K562 (cell line): ENCODE data around the gene ADAM8. TPM values are rescaled to one million over a fixed set of nuclear protein-coding genes. Genes with fewer than 3 reads are reported as not detected.

ENCODE experiments used
- ATAC-seq: fragments of 200-7000 bp; cut with Tn5 transposase; 3 replicates; pipeline ENCODE4 v1.9.1; 2020; ENCODE audit warnings: moderate library complexity
- BruUV-seq: library from RNA; stranded (reverse); fragments of 400-500 nt; replicated peaks from 2 replicates; lab custom pipeline; 2021; lab: Mats Ljungman, UMichigan
- CTCF ChIA-PET: fragments of 300-600 bp; formaldehyde crosslinking; extraction: SDS; loops from one replicate; lab custom pipeline; 2021; ENCODE audit warnings: low intra/inter-chr PET ratio; lab: Yijun Ruan, JAX
- POLR2A ChIA-PET: fragments of 300-600, 350-650 bp; sonication (Branson Sonifier 250); formaldehyde crosslinking; extraction: SDS; loops from one replicate; lab custom pipeline; 2021; ENCODE audit warnings: antibody characterized with exemption, inconsistent platforms; lab: Yijun Ruan, JAX
- DNase-seq, 4 experiments: peaks; one replicate each; pipeline versions ENCODE4 v3.0.0 to v3.0.0-alpha.2; 2011 to 2018; ENCODE audit warnings: low spot score in 3 of 4, mixed read lengths in 3 of 4; ENCODE audit errors: extremely low read depth in 1 of 4
- FAIRE-seq: peaks from 2 replicates; lab custom pipeline; 2011; peaks lifted over from hg19 to GRCh38; lab: Jason Lieb, UNC
- H2AFZ ChIP-seq: 2 replicates; pipeline ENCODE4 v1.6.0; 2011; ENCODE audit warnings: low read depth, low read length, control low read depth, inconsistent platforms
- H3K27ac ChIP-seq: fragments of 200-600 bp; 3 replicates; pipeline ENCODE4 v1.8.0; 2011; ENCODE audit warnings: low read depth, mild to moderate bottlenecking, control low read depth, inconsistent platforms, low read length, moderate library complexity, mixed read lengths; ENCODE audit errors: extremely low read depth
- H3K27me3 ChIP-seq, 2 experiments: fragments of 300-600 bp in 1 of 2; 2 replicates in 1 of 2; 3 replicates in 1 of 2; pipeline versions ENCODE4 v1.6.0 to v1.8.0; 2011; ENCODE audit warnings: inconsistent platforms in 2 of 2, low read length in 2 of 2, mild to moderate bottlenecking in 1 of 2, mixed read lengths in 1 of 2, moderate library complexity in 1 of 2; ENCODE audit not compliant: control insufficient read depth in 2 of 2, insufficient read depth in 2 of 2
- H3K36me3 ChIP-seq: fragments of 300-600 bp; 3 replicates; pipeline ENCODE4 v1.8.0; 2011; ENCODE audit warnings: mild to moderate bottlenecking, low read length, inconsistent platforms; ENCODE audit not compliant: control insufficient read depth, insufficient read depth
- H3K4me1 ChIP-seq, 2 experiments: fragments of 200-600 bp in 1 of 2; replicated peaks in 1 of 2; 2 replicates in 1 of 2; 3 replicates in 1 of 2; pipeline versions ENCODE4 v1.5.1 to v1.8.0; 2011; ENCODE audit warnings: inconsistent platforms in 2 of 2, low read length in 2 of 2, mild to moderate bottlenecking in 1 of 2, mixed read lengths in 1 of 2, moderate library complexity in 1 of 2; ENCODE audit not compliant: control insufficient read depth in 2 of 2, insufficient read depth in 2 of 2
- H3K4me2 ChIP-seq: 2 replicates; pipeline ENCODE4 v1.6.1; 2011; ENCODE audit warnings: low read length, control low read depth, inconsistent platforms, mixed read lengths; ENCODE audit not compliant: insufficient read depth
- H3K4me3 ChIP-seq: fragments of 200-600 bp; sonication (generic), shearing (Covaris generic); 2 replicates; pipeline ENCODE4 v1.5.1; 2016; ENCODE audit warnings: control low read depth, inconsistent platforms
- H3K79me2 ChIP-seq: fragments of 200-600 bp; 3 replicates; pipeline ENCODE4 v1.8.0; 2011; ENCODE audit warnings: low read length, inconsistent platforms; ENCODE audit not compliant: control insufficient read depth, insufficient read depth
- H3K9ac ChIP-seq, 2 experiments: 2 replicates each; pipeline versions ENCODE4 v1.6.0 to v1.6.1; 2011; ENCODE audit warnings: low read depth in 2 of 2, low read length in 2 of 2, control low read depth in 1 of 2, inconsistent platforms in 1 of 2, mild to moderate bottlenecking in 1 of 2, mixed read lengths in 1 of 2; ENCODE audit not compliant: insufficient read depth in 1 of 2
- H3K9me1 ChIP-seq: one replicate; pipeline ENCODE4 v1.6.0; 2011; ENCODE audit warnings: inconsistent platforms, mild to moderate bottlenecking, low read length, moderate library complexity; ENCODE audit not compliant: control insufficient read depth, insufficient read depth
- H3K9me3 ChIP-seq: replicated peaks from 2 replicates; pipeline ENCODE4 v1.5.1; 2011; ENCODE audit warnings: low read depth, low read length, inconsistent platforms; ENCODE audit not compliant: control insufficient read depth, insufficient read depth
- H4K20me1 ChIP-seq: replicated peaks from 2 replicates; pipeline ENCODE4 v1.6.1; 2011; ENCODE audit warnings: low read length, inconsistent platforms, mixed read lengths; ENCODE audit not compliant: control insufficient read depth, insufficient read depth
- ATF6 ChIP-seq: sonication (generic); formaldehyde crosslinking; IDR thresholded peaks from 2 replicates; pipeline ENCODE4 v1.4.0; 2020; ENCODE audit warnings: mild to moderate bottlenecking, missing genetic modification reagents
- E2F4 ChIP-seq: sonication (generic); formaldehyde crosslinking; IDR thresholded peaks from 2 replicates; pipeline ENCODE4 v1.8.0; 2022; ENCODE audit warnings: mild to moderate bottlenecking, low read depth, missing genetic modification reagents
- TFAP4 ChIP-seq: sonication (generic); formaldehyde crosslinking; IDR thresholded peaks from 2 replicates; pipeline ENCODE4 v1.8.0; 2022; ENCODE audit warnings: missing genetic modification reagents, mild to moderate bottlenecking, moderate library complexity, borderline replicate concordance
- WGBS: fragments of 100-300 bp; shearing (Covaris generic); methylation state at CpG from one replicate; pipeline ENCODE4 v1.1.6; 2016; ENCODE audit warnings: low coverage, mixed read lengths; ENCODE audit not compliant: insufficient coverage; ENCODE audit errors: missing lambda C conversion rate; 5-methylcytosine and 5-hydroxymethylcytosine counted together
- in situ Hi-C: fragments of 300-500 bp; cut with MboI; formaldehyde crosslinking; loops from 4 replicates; pipeline ENCODE4 v1.15.0; 2018; ENCODE audit warnings: inconsistent platforms, mixed read lengths
- intact Hi-C: fragments of 100-400 bp; cut with micrococcal nuclease; formaldehyde crosslinking; loops from 2 replicates; pipeline ENCODE4 v1.14.2; 2022
- polyA plus RNA-seq, 8 experiments: library from polyadenylated mRNA; depleted of rRNA in 4 of 8; stranded (reverse) in 5 of 8; unstranded in 3 of 8; fragments of >200 nt; fragmentation: Nextera tagmentation in 2 of 8; fragmentation: Illumina TruSeq in 1 of 8; extraction: Ambion mirVana in 2 of 8; extraction: Trizol in 1 of 8; gene quantifications; 2 replicates each; pipeline versions ENCODE4 v1.2.1 to v1.2.3, GENCODE V29; 2011 to 2014; ENCODE audit warnings: inconsistent platforms in 1 of 8, missing spikeins in 1 of 8
- total RNA-seq, 7 experiments: library from RNA; depleted of rRNA in 6 of 7; stranded (reverse); fragments of >200 nt in 6 of 7; fragmentation: Illumina TruSeq in 2 of 7; extraction: Trizol in 2 of 7; gene quantifications; 2 replicates each; pipeline versions ENCODE4 v1.2.1 to v1.2.3, GENCODE V29; 2011 to 2021; ENCODE audit warnings: low replicate concordance in 1 of 7

Gene ADAM8
- total and polyA plus RNA-seq, 9 of the 15 experiments (the other 6 are each of a cell fraction or from before 2014, with no cell fraction given), result 0.07 to 7.0 (median 1.1) TPM

- intact Hi-C loops, result no loop called here
- 95% methylated on average over 18 of the region's 24 CpGs for WGBS
- POLR2A ChIA-PET, result interaction anchor here (0.7 kb wide), 1 partner anchor 9 kb away, joined by 5 read pairs; no protein-coding TSS in a partner anchor
- Histone ChIP-seq H3K4me3 (no peak overlapping the region), H2AFZ (no peak overlapping the region), H3K9ac (no peak overlapping the region; a peak in 1 of 4 replicates), H4K20me1 (no peaks in the 10 kb centered on the region), H3K27ac (no peak overlapping the region), H3K4me2 (no peak overlapping the region), H3K27me3 (no peaks in the 10 kb centered on the region), H3K36me3 (peaks cover 73% of the 10 kb centered on the region; the same call in 2 of the 3 replicates), H3K9me3 (no peaks in the 10 kb centered on the region), H3K79me2 (no peaks in the 10 kb centered on the region), H3K4me1 (peaks cover 6 to 20% of the 10 kb centered on the region in 2 experiments), H3K9me1 (no peaks in the 10 kb centered on the region)
- TF ChIP-seq TFAP4 (CRISPR knock-in tag) (no peak), E2F4 (CRISPR knock-in tag) (no peak), ATF6 (no peak)
- ATAC-seq (no peak), FAIRE-seq (no peak), DNase-seq (no peak)
- CTCF ChIA-PET, result no interaction called here
- in situ Hi-C loops, result no loop called here
- BruUV-seq, result no TSS peak
Measured at GRCh38 chr10:133283931-133284330, 7.3 kb upstream of the ADAM8 start.
